NK-92 (cell line): ENCODE measurements around the gene CALD1.

ENCODE experiments used
- DNase-seq: peaks from one replicate; lab custom pipeline; 2025; ENCODE audit not compliant: unreplicated experiment; lab: John Stamatoyannopoulos, UW

Gene CALD1

GRCh38 chr7:134854816-134855215 is 75.4 kb downstream of the CALD1 start:
- no peak for DNase-seq

- no peak for DNase-seq
Observed at GRCh38 chr7:134855442-134855841, 76.0 kb downstream of the CALD1 start.

- no peak for DNase-seq
Observed at GRCh38 chr7:134856091-134856490, 76.7 kb downstream of the CALD1 start.

GRCh38 chr7:134856691-134857090 is 77.3 kb downstream of the CALD1 start:
- no peak for DNase-seq

- DNase-seq, result no peak
Observed at GRCh38 chr7:134857958-134858357, 78.5 kb downstream of the CALD1 start.

GRCh38 chr7:134859783-134860182 is 80.3 kb downstream of the CALD1 start:
- DNase-seq, result no peak

- no peak for DNase-seq
Observed at GRCh38 chr7:134865001-134865845, 85.8 kb downstream of the CALD1 start.

- DNase-seq, result no peak
Observed at GRCh38 chr7:134866617-134867016, 87.2 kb downstream of the CALD1 start.

- DNase-seq, result no peak
Observed at GRCh38 chr7:134870156-134870555, 90.7 kb downstream of the CALD1 start.

- no peak for DNase-seq
Observed at GRCh38 chr7:134870781-134871180, 91.3 kb downstream of the CALD1 start.

GRCh38 chr7:134873253-134873652 is 93.8 kb downstream of the CALD1 start:
- DNase-seq, result no peak

- DNase-seq, result no peak
Observed at GRCh38 chr7:134874407-134874806, 95.0 kb downstream of the CALD1 start.

GRCh38 chr7:134875867-134876266 is 96.4 kb downstream of the CALD1 start:
- no peak for DNase-seq

- no peak for DNase-seq
Observed at GRCh38 chr7:134878746-134879357, 99.4 kb downstream of the CALD1 start.

- DNase-seq, result no peak
Observed at GRCh38 chr7:134879815-134880475, 100.5 kb downstream of the CALD1 start.

- no peak for DNase-seq
Observed at GRCh38 chr7:134882481-134882880, 103.0 kb downstream of the CALD1 start.

- DNase-seq, result no peak
Observed at GRCh38 chr7:134885967-134886352, 106.5 kb downstream of the CALD1 start.

GRCh38 chr7:134886353-134887057 is 107.1 kb downstream of the CALD1 start:
- DNase-seq, result no peak

GRCh38 chr7:134887523-134887922 is 108.1 kb downstream of the CALD1 start:
- DNase-seq, result no peak

GRCh38 chr7:134888141-134888740 is 108.8 kb downstream of the CALD1 start:
- no peak for DNase-seq
